ENCODE results near the gene ZNF587. TPM values are rescaled to one million over a fixed set of nuclear protein-coding genes. Genes with fewer than 3 reads are reported as not detected.
"Not testable (repeated sequence)": the region's sequence is repeated elsewhere in the genome, so short reads cannot be mapped to it uniquely, and the experiment has no call there.

ZNF587 gene
- total and polyA plus RNA-seq, 4 donors: 3.4 to 40.8 (median 17.3) TPM

DNA sequence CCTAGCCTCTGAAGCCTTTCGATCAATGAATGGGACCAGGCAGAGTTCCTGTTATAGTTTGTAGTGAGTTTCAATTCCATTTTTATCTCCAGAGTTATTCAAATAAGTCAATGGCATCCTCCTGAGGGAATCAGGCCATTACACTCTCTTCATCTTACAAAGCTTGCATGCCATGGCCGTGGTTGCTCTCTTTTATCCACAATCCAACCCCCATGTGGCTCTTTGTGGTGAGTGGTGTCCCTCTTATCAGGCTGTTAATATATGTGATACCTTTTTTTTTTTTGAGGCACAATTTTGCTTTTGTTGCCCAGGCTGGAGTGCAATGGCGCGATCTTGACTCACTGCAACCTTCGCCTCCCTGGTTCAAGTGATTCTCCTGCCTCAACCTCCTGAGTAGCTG is 12.7 kb upstream of the ZNF587 start:
- H3K4me1 ChIP-seq (ENCODE audit: control insufficient read depth in 1 of 2, insufficient read depth in 2 of 2, low read length in 2 of 2); DNase-seq; H3K27me3 ChIP-seq (ENCODE audit: control insufficient read depth in 1 of 2, insufficient read depth in 2 of 2, low read length in 1 of 2); H3K4me3 ChIP-seq (ENCODE audit: low read length in 2 of 2); H3K27ac ChIP-seq (ENCODE audit: low read depth in 1 of 2, low read length in 2 of 2); intact Hi-C loops (cut with DNase I); H3K9me3 ChIP-seq (ENCODE audit: control insufficient read depth, low read length); H3K36me3 ChIP-seq (ENCODE audit: control insufficient read depth in 1 of 2, insufficient read depth in 2 of 2, low read length in 1 of 2); ATAC-seq (ENCODE audit: low FRiP score): not testable (repeated sequence)
- 93 to 94% methylated on average over 5 of the region's 5 CpGs for WGBS, 2 donors

- H3K27me3 ChIP-seq (ENCODE audit: control insufficient read depth in 1 of 2, insufficient read depth in 2 of 2, low read length in 1 of 2); DNase-seq; H3K4me1 ChIP-seq (ENCODE audit: control insufficient read depth in 1 of 2, insufficient read depth in 2 of 2, low read length in 2 of 2); H3K36me3 ChIP-seq (ENCODE audit: control insufficient read depth in 1 of 2, insufficient read depth in 2 of 2, low read length in 1 of 2); H3K9me3 ChIP-seq (ENCODE audit: control insufficient read depth, low read length); H3K27ac ChIP-seq (ENCODE audit: low read depth in 1 of 2, low read length in 2 of 2); H3K4me3 ChIP-seq (ENCODE audit: low read length in 2 of 2); intact Hi-C loops (cut with DNase I); ATAC-seq (ENCODE audit: low FRiP score): not testable (repeated sequence)
- WGBS, 2 donors: 90 to 92% methylated on average over 3 to 5 of the region's 5 CpGs
Observed at GRCh38 chr19:57838622-57839191, 11.0 kb upstream of the ZNF587 start.

DNA sequence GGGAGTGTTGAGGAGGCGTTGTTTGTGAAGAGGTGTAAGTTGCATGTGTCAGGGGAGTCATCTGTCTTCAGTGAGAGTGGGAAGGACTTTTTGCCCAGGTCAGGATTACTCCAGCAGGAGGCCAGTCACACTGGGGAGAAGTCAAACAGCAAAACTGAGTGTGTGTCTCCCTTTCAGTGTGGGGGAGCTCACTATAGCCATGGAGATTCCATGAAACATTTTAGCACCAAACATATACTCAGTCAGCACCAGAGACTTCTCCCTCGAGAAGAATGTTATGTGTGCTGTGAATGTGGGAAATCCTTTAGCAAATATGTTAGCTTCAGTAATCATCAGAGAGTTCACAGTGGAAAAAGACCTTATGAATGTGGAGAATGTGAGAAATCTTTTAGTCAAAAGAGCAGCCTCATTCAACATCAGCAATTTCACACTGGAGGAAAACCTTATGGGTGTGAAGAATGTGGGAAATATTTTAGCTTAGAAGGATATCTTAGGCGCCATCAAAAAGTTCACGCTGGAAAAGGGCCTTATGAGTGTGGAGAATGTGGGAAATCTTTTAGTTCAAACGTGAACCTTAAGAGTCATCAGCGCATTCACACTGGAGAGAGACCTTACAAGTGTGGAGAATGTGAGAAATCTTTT is 8.4 kb upstream of the ZNF587 start:
- Histone ChIP-seq H3K4me3 (ENCODE audit: low read length in 2 of 2) (no peak overlapping the region), H3K27ac (ENCODE audit: low read depth in 1 of 2, low read length in 2 of 2) (no peak overlapping the region), H3K9me3 (ENCODE audit: control insufficient read depth, low read length) (peaks cover 5% of the 10 kb centered on the region), H3K4me1 (ENCODE audit: control insufficient read depth in 1 of 2, insufficient read depth in 2 of 2, low read length in 2 of 2) (no peaks in the 10 kb centered on the region), H3K27me3 (ENCODE audit: control insufficient read depth in 1 of 2, insufficient read depth in 2 of 2, low read length in 1 of 2) (no peaks in the 10 kb centered on the region), H3K36me3 (ENCODE audit: control insufficient read depth in 1 of 2, insufficient read depth in 2 of 2, low read length in 1 of 2) (peaks cover 0 to 6% of the 10 kb centered on the region in 2 donors)
- ATAC-seq (ENCODE audit: low FRiP score) (no peak), DNase-seq (no peak)
- intact Hi-C loops (cut with DNase I): no loop called here
- WGBS, 2 donors: 22 to 41% methylated on average over 6 of the region's 6 CpGs

DNA sequence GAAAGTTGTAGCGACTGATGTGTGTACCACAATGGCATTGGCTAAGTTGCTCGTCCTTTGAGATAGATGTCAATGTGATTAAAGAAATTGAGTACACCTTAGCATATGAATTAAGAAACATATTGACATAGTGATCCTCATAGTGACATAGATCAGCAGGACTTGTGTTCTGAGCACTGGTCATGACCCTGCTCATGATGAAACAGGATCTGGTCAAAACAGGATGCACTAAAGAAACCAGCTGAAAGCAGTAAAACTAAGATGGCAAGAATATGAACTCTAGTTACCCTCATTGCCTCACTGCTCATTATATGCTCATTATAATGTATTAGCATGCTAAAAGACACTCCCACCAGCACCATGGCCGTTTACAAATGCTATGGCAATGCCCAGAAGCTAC is 2.5 kb upstream of the ZNF587 start:
- DNase-seq; H3K4me1 ChIP-seq (ENCODE audit: control insufficient read depth in 1 of 2, insufficient read depth in 2 of 2, low read length in 2 of 2); H3K4me3 ChIP-seq (ENCODE audit: low read length in 2 of 2); H3K36me3 ChIP-seq (ENCODE audit: control insufficient read depth in 1 of 2, insufficient read depth in 2 of 2, low read length in 1 of 2); intact Hi-C loops (cut with DNase I); H3K27ac ChIP-seq (ENCODE audit: low read depth in 1 of 2, low read length in 2 of 2); ATAC-seq (ENCODE audit: low FRiP score); H3K9me3 ChIP-seq (ENCODE audit: control insufficient read depth, low read length); H3K27me3 ChIP-seq (ENCODE audit: control insufficient read depth in 1 of 2, insufficient read depth in 2 of 2, low read length in 1 of 2): not testable (repeated sequence)
- 86 to 90% methylated on average over 3 of the region's 3 CpGs for WGBS, 2 donors

DNA sequence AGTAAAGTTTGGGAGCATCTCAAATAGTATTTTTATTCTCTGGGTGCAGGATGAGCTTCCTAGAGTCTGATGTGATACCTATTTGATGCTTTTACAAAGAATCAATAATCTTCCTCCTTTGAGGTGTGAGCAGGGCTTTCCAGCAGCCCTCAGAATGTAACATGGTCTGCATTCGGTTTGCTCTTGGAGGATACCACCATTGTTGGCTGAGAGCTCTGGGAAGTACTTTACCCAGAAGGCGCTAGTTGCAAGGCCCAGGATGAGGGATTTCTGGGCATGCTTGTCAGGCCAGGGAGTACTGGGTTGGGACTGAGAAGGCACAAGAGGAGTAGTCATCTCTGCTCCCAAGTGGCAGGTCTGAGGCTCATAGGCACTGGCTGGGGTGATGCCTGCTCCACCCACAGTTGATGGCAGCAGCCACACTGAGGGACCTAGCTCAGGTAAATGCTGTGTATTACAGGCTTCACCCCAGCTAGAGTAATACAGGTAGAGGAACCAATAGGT is 445 bp upstream of the ZNF587 start:
- intact Hi-C loops (cut with DNase I); H3K4me1 ChIP-seq (ENCODE audit: control insufficient read depth in 1 of 2, insufficient read depth in 2 of 2, low read length in 2 of 2); H3K27ac ChIP-seq (ENCODE audit: low read depth in 1 of 2, low read length in 2 of 2); DNase-seq; H3K9me3 ChIP-seq (ENCODE audit: control insufficient read depth, low read length); H3K36me3 ChIP-seq (ENCODE audit: control insufficient read depth in 1 of 2, insufficient read depth in 2 of 2, low read length in 1 of 2); H3K27me3 ChIP-seq (ENCODE audit: control insufficient read depth in 1 of 2, insufficient read depth in 2 of 2, low read length in 1 of 2); H3K4me3 ChIP-seq (ENCODE audit: low read length in 2 of 2): not testable (repeated sequence)
- peak; percentile 35 for ATAC-seq (ENCODE audit: low FRiP score)
- WGBS, 2 donors: 77 to 86% methylated on average over 2 of the region's 2 CpGs

DNA sequence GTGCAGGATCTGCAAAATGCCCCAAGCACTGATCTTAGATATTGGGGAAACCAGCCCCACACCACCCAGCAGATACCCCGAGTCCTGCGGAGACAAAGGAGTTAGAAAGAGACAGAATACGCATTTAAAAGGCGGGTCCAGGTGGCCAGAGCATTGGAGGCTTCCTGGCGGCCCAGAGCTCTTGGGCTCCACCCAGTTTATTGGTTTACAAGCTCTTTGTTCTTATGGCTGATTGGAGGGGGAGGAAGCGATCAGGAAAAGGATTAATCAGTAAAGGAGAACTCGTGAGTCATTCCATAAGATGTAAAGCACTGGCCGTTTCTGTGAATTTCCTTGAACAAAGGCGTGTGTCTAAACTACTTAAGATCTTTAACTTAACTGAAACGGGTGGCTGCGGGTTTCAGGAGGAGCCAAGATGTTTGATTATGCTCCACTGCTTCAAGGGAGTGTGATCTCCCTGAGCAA is 926 bp downstream of the ZNF587 start:
- Histone ChIP-seq H3K9me3 (ENCODE audit: control insufficient read depth, low read length) (peaks cover 7% of the 10 kb centered on the region), H3K27ac (ENCODE audit: low read depth in 1 of 2, low read length in 2 of 2) (no peak overlapping the region), H3K4me1 (ENCODE audit: control insufficient read depth in 1 of 2, insufficient read depth in 2 of 2, low read length in 2 of 2) (no peaks in the 10 kb centered on the region), H3K4me3 (ENCODE audit: low read length in 2 of 2) (peak overlapping the region in 1 of 2 donors; percentile 66), H3K36me3 (ENCODE audit: control insufficient read depth in 1 of 2, insufficient read depth in 2 of 2, low read length in 1 of 2) (peaks cover 0 to 4% of the 10 kb centered on the region in 2 donors), H3K27me3 (ENCODE audit: control insufficient read depth in 1 of 2, insufficient read depth in 2 of 2, low read length in 1 of 2) (no peaks in the 10 kb centered on the region)
- 7 to 9% methylated on average over 11 of the region's 11 CpGs for WGBS, 2 donors
- intact Hi-C loops (cut with DNase I): no loop called here
- ATAC-seq (ENCODE audit: low FRiP score): no peak
- DNase-seq: no peak

GRCh38 chr19:57851812-57852603 is 2.3 kb downstream of the ZNF587 start:
- H3K4me1 ChIP-seq (ENCODE audit: control insufficient read depth in 1 of 2, insufficient read depth in 2 of 2, low read length in 2 of 2); H3K27me3 ChIP-seq (ENCODE audit: control insufficient read depth in 1 of 2, insufficient read depth in 2 of 2, low read length in 1 of 2); H3K4me3 ChIP-seq (ENCODE audit: low read length in 2 of 2); H3K27ac ChIP-seq (ENCODE audit: low read depth in 1 of 2, low read length in 2 of 2); ATAC-seq (ENCODE audit: low FRiP score); H3K36me3 ChIP-seq (ENCODE audit: control insufficient read depth in 1 of 2, insufficient read depth in 2 of 2, low read length in 1 of 2); DNase-seq; intact Hi-C loops (cut with DNase I): not testable (repeated sequence)
- 73 to 85% methylated on average over 4 to 6 of the region's 6 CpGs for WGBS, 2 donors
- peaks cover 12% of the 10 kb centered on the region for H3K9me3 ChIP-seq (ENCODE audit: control insufficient read depth, low read length)

GRCh38 chr19:57854117-57854516 is 4.5 kb downstream of the ZNF587 start:
- ATAC-seq (ENCODE audit: low FRiP score); DNase-seq; H3K27me3 ChIP-seq (ENCODE audit: control insufficient read depth in 1 of 2, insufficient read depth in 2 of 2, low read length in 1 of 2); intact Hi-C loops (cut with DNase I); H3K4me3 ChIP-seq (ENCODE audit: low read length in 2 of 2); H3K36me3 ChIP-seq (ENCODE audit: control insufficient read depth in 1 of 2, insufficient read depth in 2 of 2, low read length in 1 of 2); H3K4me1 ChIP-seq (ENCODE audit: control insufficient read depth in 1 of 2, insufficient read depth in 2 of 2, low read length in 2 of 2); H3K27ac ChIP-seq (ENCODE audit: low read depth in 1 of 2, low read length in 2 of 2): not testable (repeated sequence)
- WGBS, 2 donors: 67 to 77% methylated on average over 2 of the region's 2 CpGs
- H3K9me3 ChIP-seq (ENCODE audit: control insufficient read depth, low read length): peaks cover 19% of the 10 kb centered on the region
